Ectodermal cell (in vitro differentiated cells): ENCODE data around the gene KRTAP3-3.

ENCODE experiments used
- H3K27ac ChIP-seq: 2 replicates; pipeline ENCODE4 v1.7.0; 2013; ENCODE audit warnings: mild to moderate bottlenecking, low read depth, low read length; ENCODE audit not compliant: insufficient read depth, poor library complexity, severe bottlenecking
- H3K27me3 ChIP-seq: 2 replicates; pipeline ENCODE4 v1.7.0; 2013; ENCODE audit warnings: mild to moderate bottlenecking, low read length; ENCODE audit not compliant: insufficient read depth, control insufficient read depth, poor library complexity, severe bottlenecking
- H3K36me3 ChIP-seq: one replicate; pipeline ENCODE4 v1.7.0; 2013; ENCODE audit warnings: low read length; ENCODE audit not compliant: control insufficient read depth, insufficient read depth
- H3K4me1 ChIP-seq: one replicate; pipeline ENCODE4 v1.7.0; 2013; ENCODE audit warnings: low read length; ENCODE audit not compliant: control insufficient read depth, insufficient read depth
- H3K4me3 ChIP-seq: 2 replicates; pipeline ENCODE4 v1.7.0; 2013; ENCODE audit warnings: low read depth, low read length, control low read depth; ENCODE audit not compliant: insufficient read depth
- H3K9me3 ChIP-seq: 2 replicates; pipeline ENCODE4 v1.7.0; 2013; ENCODE audit warnings: mild to moderate bottlenecking, low read length, moderate library complexity; ENCODE audit not compliant: control insufficient read depth
- WGBS, 2 experiments: methylation state at CpG; one replicate each; pipeline ENCODE4 v1.1.7; 2013; ENCODE audit warnings: missing lambda C conversion rate in 2 of 2; 5-methylcytosine and 5-hydroxymethylcytosine counted together

Gene KRTAP3-3

DNA sequence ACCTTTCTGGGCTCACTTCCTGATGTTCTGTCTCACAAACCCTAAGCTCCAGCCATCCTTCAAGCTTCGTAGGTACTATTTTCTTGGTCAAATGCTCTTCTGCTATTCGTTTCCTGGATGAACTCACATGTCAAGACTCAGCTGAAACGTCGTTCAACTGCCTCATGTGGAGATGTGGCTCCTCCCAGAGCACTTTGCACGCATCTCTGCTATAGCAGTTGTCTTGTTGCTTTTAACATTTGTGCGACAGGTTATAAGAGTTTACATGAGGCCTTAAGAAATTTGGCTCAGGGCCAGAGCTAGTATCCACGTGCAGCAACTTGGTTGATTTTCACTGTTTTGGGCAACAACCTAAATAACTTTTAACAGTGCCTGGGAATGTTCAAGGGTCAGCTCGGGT lies 7.0 kb downstream of the KRTAP3-3 start:
- Histone ChIP-seq H3K36me3 (no peaks in the 10 kb centered on the region), H3K9me3 (no peaks in the 10 kb centered on the region), H3K27ac (no peak overlapping the region), H3K4me3 (no peak overlapping the region), H3K4me1 (no peaks in the 10 kb centered on the region), H3K27me3 (no peaks in the 10 kb centered on the region)
- WGBS, 2 experiments = 86 to 90% methylated on average over 8 of the region's 8 CpGs

DNA sequence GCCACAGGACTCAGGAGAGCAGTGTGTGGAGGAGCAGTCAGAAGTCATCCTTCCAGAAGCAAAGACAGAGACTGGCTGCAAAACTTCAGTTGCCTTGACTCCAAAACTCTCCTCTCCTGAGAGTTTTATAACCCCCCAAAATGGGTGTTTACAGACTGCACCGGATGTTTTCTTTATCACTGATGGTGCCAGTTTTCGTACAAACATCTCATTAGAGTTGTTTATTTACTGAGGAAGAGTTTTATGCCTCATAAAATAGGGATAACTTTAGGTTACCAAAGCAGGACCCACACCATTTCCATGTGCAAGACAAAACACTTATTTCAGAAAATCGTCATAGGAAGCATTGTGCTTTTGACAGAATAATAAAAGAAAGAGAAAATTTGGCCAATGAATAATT lies 9.7 kb downstream of the KRTAP3-3 start, which contains the start of gene KRT40:
KRT40 (minus strand) TSS at position 101 of the 400 bp plus-strand sequence; CDS start at position 48, 53 bp downstream.
- Histone ChIP-seq H3K9me3 (no peaks in the 10 kb centered on the region), H3K27me3 (no peaks in the 10 kb centered on the region), H3K36me3 (no peaks in the 10 kb centered on the region), H3K4me3 (no peak within 1 kb of the TSS), H3K27ac (no peak within 1 kb of the TSS), H3K4me1 (peaks cover 6% of the 10 kb centered on the region)
- 92 to 100% methylated on average over 2 of the region's 3 CpGs for WGBS, 2 experiments

DNA sequence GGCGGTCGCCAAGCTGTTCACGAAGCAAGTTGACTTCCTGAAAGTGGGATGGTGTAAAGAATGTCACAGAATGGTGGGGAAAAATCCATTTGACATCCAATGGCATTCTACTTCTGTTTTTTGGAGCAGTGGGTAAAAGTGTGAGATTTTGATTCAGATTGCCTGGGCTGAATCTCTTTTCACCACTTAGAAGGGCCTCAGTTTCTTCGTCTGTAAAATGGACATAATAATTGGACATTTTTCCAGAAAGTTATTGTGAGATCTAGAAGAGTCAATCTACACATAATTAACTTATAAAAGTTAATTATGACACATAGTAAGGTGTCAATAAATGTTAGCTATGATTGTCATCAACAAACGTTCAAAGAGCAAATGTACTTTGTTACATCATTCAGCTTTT lies 12.8 kb downstream of the KRTAP3-3 start:
- Histone ChIP-seq H3K4me1 (peaks cover 6% of the 10 kb centered on the region), H3K36me3 (no peaks in the 10 kb centered on the region), H3K27me3 (no peaks in the 10 kb centered on the region), H3K27ac (no peak overlapping the region), H3K9me3 (no peaks in the 10 kb centered on the region), H3K4me3 (no peak overlapping the region)
- WGBS, 2 experiments = 93 to 96% methylated on average over 4 to 5 of the region's 5 CpGs

DNA sequence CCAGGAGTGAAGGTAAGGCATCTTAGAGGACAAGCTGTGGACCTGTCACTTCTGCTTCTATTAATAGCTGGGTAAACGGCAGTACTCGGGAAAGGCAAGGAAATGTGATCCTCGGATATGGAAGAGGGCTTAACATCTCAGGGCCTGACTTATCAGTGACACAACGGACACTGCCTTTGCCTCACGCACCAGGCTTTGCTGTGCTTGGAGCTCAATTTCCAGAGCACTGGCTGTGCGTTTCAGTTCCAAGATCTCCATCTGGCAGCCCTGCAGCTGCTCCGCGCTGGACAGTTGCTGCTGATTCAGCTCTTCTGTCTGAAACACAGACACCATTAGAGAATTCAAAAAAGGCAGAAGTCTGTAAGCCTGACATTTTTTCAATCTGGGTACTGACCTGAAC lies 13.4 kb downstream of the KRTAP3-3 start:
- Histone ChIP-seq H3K4me3 (no peak overlapping the region), H3K36me3 (no peaks in the 10 kb centered on the region), H3K4me1 (peaks cover 6% of the 10 kb centered on the region), H3K9me3 (no peaks in the 10 kb centered on the region), H3K27ac (no peak overlapping the region), H3K27me3 (no peaks in the 10 kb centered on the region)
- WGBS, 2 experiments = 87 to 90% methylated on average over 8 of the region's 8 CpGs

DNA sequence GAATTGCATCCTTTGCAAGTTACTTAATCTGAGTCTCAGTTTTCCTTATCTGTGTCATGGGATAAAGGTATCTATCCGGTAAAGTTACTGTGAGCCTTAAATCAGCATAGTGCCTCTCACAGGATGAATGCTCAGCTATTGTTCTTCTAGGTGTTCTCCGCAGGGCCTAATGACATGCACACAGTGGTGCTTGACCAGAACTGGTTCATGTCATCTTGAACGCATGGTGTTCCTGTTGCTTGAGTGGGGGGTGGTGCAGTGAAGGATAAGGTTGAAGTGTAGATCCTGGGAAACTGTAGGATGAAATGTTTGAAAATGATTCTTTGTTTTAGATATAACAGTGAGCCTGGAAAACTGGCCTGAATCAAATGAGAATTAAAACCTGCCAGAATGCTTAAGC lies 13.8 kb downstream of the KRTAP3-3 start:
- WGBS, 2 experiments = 70 to 72% methylated on average over 3 of the region's 3 CpGs
- H3K27me3 ChIP-seq = no peaks in the 10 kb centered on the region
- no peak overlapping the region for H3K4me3 ChIP-seq
- H3K27ac ChIP-seq = no peak overlapping the region
- H3K4me1 ChIP-seq = peaks cover 6% of the 10 kb centered on the region
- H3K36me3 ChIP-seq = no peaks in the 10 kb centered on the region
- no peaks in the 10 kb centered on the region for H3K9me3 ChIP-seq

DNA sequence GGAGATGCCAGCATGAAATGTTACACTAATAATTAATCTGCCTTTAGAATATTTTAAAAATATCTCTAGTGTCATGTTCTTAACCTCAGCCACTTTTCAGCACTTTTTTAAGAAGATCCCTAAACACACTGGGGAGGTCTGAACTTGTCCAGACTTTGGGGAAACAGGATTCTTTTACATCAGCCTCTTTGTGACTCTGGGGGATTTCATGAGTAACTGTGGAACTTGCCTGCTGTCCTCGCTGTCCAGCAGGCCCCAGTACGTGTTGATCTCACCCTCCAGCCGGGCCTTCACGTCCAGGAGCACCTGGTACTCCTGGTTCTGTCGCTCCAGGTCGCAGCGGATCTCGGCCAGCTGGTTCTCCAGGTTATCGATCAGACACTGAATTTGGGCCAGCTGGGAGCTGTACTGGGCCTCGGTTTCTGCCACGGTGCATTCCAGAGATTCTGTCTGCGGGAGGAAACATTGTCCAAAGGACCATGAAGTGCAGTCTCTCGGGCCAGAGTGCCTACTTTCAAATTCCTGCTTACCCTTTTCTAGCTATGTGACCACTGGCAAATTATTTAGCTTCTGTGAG lies 15.3 kb downstream of the KRTAP3-3 start:
- Histone ChIP-seq H3K9me3 (no peaks in the 10 kb centered on the region), H3K4me3 (no peak overlapping the region), H3K36me3 (no peaks in the 10 kb centered on the region), H3K27ac (no peak overlapping the region), H3K4me1 (peaks cover 6% of the 10 kb centered on the region), H3K27me3 (no peaks in the 10 kb centered on the region)
- 90 to 93% methylated on average over 13 of the region's 13 CpGs for WGBS, 2 experiments

DNA sequence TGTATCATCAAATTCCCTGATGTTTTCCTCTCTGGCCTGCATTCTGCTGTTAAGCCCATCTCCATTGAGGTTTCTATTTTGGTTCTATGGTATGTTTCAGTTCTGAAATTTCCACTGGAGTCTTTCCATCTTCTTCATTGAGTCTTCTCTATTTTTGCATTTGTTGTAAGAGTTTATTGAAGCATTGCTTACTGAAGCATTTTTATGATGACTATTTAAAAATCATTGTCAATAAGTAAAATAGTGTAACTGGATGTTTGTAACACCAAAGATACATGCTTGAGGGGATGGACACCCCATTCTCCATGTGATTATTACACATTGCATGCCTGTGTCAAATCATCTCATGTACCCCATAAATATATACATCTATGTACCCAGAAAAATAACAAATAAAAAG lies 18.4 kb downstream of the KRTAP3-3 start:
- Histone ChIP-seq H3K4me1 (peaks cover 5% of the 10 kb centered on the region), H3K27me3 (no peaks in the 10 kb centered on the region), H3K4me3 (no peak overlapping the region), H3K9me3 (no peaks in the 10 kb centered on the region), H3K36me3 (no peaks in the 10 kb centered on the region), H3K27ac (no peak overlapping the region)

DNA sequence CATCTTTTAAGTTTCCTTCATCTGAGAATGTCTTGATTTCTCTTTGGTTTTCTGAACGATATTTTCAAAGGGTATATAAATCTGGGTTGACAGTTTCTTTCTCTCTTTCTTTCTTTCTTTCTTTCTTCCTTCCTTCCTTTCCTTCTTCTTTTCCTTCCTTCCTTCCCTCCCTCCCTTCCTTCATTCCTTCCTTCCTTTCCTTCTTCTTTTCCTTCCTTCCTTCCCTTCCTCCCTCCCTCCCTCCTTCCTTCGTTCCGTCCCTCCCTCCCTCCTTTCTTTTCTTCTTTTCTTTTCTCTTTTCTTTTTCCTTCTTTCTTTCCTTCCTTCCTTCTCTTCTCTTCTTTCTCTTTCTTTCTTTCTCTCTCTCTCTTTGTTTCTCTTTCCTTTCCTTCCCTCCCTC lies 19.6 kb downstream of the KRTAP3-3 start:
- Histone ChIP-seq H3K27me3 (no peaks in the 10 kb centered on the region), H3K4me1 (no peaks in the 10 kb centered on the region), H3K27ac (no peak overlapping the region), H3K9me3 (no peaks in the 10 kb centered on the region), H3K4me3 (no peak overlapping the region), H3K36me3 (no peaks in the 10 kb centered on the region)
- 86 to 94% methylated on average over 3 of the region's 3 CpGs for WGBS, 2 experiments

DNA sequence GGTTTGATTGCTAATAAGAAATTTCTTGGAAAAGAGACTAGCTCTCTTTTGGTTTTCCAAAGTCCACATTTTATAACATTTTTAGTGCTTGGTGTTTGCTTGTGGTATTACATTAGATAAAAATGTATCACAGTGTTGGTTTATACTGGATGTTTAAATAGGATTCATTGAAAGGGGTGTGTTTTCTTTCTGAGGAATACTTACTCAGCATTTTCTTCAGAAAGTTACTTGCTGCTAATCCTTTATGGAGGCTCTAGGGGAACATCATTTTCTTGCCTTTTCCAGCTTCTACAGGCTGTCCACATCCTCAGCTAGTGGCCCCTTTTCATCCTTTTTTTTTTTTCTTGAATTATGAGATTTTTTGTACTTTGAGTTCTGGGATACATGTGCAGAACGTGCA lies 26.4 kb downstream of the KRTAP3-3 start:
- Histone ChIP-seq H3K9me3 (no peaks in the 10 kb centered on the region), H3K27ac (no peak overlapping the region), H3K4me3 (no peak overlapping the region), H3K36me3 (no peaks in the 10 kb centered on the region), H3K27me3 (no peaks in the 10 kb centered on the region), H3K4me1 (no peaks in the 10 kb centered on the region)
- 80 to 92% methylated on average over 1 of the region's 1 CpG for WGBS, 2 experiments

DNA sequence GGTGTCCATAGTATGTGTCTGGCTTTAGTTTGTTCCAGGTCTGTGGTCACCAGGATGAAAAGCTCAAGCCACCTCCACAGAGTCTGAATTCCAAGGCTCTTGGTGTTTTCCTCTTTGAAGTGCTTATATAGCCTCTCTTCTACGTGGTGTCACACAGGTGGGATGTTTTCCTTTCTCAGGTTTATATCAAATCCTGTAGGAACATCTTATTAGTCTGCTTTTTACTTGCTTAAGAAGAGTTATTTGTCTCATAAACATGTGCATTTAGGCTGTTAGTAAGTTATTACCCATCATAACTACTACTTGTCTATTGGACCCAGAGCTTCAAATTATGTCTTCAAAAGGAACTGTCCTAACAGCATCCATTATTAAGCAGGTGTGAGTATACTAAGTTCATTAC lies 27.1 kb downstream of the KRTAP3-3 start, which contains the start of gene KRT39:
KRT39 (minus strand) TSS at position 101 of the 400 bp plus-strand sequence; CDS start at position 9, 92 bp downstream.
- Histone ChIP-seq H3K27ac (no peak within 1 kb of the TSS), H3K4me1 (no peaks in the 10 kb centered on the region), H3K36me3 (no peaks in the 10 kb centered on the region), H3K4me3 (no peak within 1 kb of the TSS), H3K27me3 (no peaks in the 10 kb centered on the region), H3K9me3 (no peaks in the 10 kb centered on the region)
- 62 to 89% methylated on average over 1 of the region's 1 CpG for WGBS, 2 experiments

DNA sequence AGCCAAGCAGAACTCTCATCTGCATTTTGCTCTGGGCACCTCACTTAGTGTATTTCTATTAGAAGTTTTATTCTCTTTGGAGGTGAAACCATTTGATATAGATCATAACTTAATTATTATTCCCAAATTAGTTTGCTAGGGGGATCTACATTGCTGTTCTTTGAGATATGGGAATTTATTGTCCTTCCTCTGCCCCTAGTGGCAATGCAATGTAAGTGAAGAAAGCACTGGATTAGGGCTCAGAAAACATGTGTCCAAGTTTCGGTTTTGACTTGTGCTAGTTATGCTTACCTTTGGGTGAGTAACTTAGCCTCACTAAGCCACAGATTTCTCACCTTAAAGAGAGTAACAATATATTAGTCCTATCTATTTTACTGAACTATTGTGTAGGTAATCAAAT lies 30.1 kb downstream of the KRTAP3-3 start:
- no peaks in the 10 kb centered on the region for H3K9me3 ChIP-seq
- H3K36me3 ChIP-seq = no peaks in the 10 kb centered on the region
- no peak overlapping the region for H3K27ac ChIP-seq
- H3K4me1 ChIP-seq = no peaks in the 10 kb centered on the region
- H3K4me3 ChIP-seq = no peak overlapping the region
- H3K27me3 ChIP-seq = no peaks in the 10 kb centered on the region
- WGBS, 2 experiments = 85 to 88% methylated on average over 1 of the region's 1 CpG
